Endodermal cell (in vitro differentiated cells): Measurements from ENCODE around the gene RAI14. TPM values are rescaled to one million over a fixed set of nuclear protein-coding genes. Genes with fewer than 3 reads are reported as not detected.

Experiments
- DNase-seq: peaks from one replicate; pipeline ENCODE4 v3.0.0-alpha.2; 2017
- H3K27ac ChIP-seq: 2 replicates; pipeline ENCODE4 v1.5.1; 2013; ENCODE audit warnings: mild to moderate bottlenecking, low read depth, low read length, moderate library complexity
- H3K27me3 ChIP-seq: 2 replicates; pipeline ENCODE4 v1.6.1; 2013; ENCODE audit warnings: mild to moderate bottlenecking, low read length, moderate library complexity; ENCODE audit not compliant: insufficient read depth, control insufficient read depth, poor library complexity, severe bottlenecking
- H3K36me3 ChIP-seq: 2 replicates; pipeline ENCODE4 v1.7.0; 2013; ENCODE audit warnings: mild to moderate bottlenecking, low read length, moderate library complexity; ENCODE audit not compliant: control insufficient read depth, insufficient read depth
- H3K4me1 ChIP-seq: one replicate; pipeline ENCODE4 v1.7.0; 2013; ENCODE audit warnings: low read length; ENCODE audit not compliant: control insufficient read depth, insufficient read depth
- H3K4me3 ChIP-seq: 2 replicates; pipeline ENCODE4 v1.5.1; 2013; ENCODE audit warnings: mild to moderate bottlenecking, low read length, moderate library complexity
- H3K9ac ChIP-seq: 2 replicates; pipeline ENCODE4 v1.6.1; 2013; ENCODE audit warnings: mild to moderate bottlenecking, low read length, moderate library complexity; ENCODE audit not compliant: poor library complexity, severe bottlenecking; ENCODE audit errors: extremely low read depth
- H3K9me3 ChIP-seq: 2 replicates; pipeline ENCODE4 v1.6.1; 2013; ENCODE audit warnings: mild to moderate bottlenecking, low read length, moderate library complexity; ENCODE audit not compliant: control insufficient read depth
- H3K27ac Mint-ChIP-seq: 2 replicates; pipeline ENCODE4 v1.8.0; 2020; ENCODE audit warnings: mixed read lengths
- H3K27me3 Mint-ChIP-seq: 2 replicates; pipeline ENCODE4 v1.8.0; 2021; ENCODE audit warnings: mild to moderate bottlenecking, mixed read lengths; ENCODE audit not compliant: insufficient read depth
- H3K36me3 Mint-ChIP-seq: 2 replicates; pipeline ENCODE4 v1.8.0; 2020; ENCODE audit warnings: low read depth, mixed read lengths
- H3K4me1 Mint-ChIP-seq: 2 replicates; pipeline ENCODE4 v1.8.0; 2020; ENCODE audit warnings: mixed read lengths
- H3K4me3 Mint-ChIP-seq: 2 replicates; pipeline ENCODE4 v1.8.0; 2020; ENCODE audit warnings: mild to moderate bottlenecking, moderate library complexity, mixed read lengths
- H3K9me3 Mint-ChIP-seq: 2 replicates; pipeline ENCODE4 v1.8.0; 2020; ENCODE audit warnings: mild to moderate bottlenecking, mixed read lengths
- CTCF ChIP-seq: fragments of 200-600 bp; sonication (generic); conservative IDR thresholded peaks from 2 replicates; pipeline ENCODE4 v1.5.0; 2021; ENCODE audit warnings: antibody characterized with exemption, mild to moderate bottlenecking
- WGBS, 2 experiments: methylation state at CpG; one replicate each; pipeline versions ENCODE4 v1.1.5 to v1.1.7; 2013; ENCODE audit warnings: missing lambda C conversion rate in 2 of 2, mixed read lengths in 1 of 2; ENCODE audit not compliant: insufficient coverage in 1 of 2, insufficient read length in 1 of 2; 5-methylcytosine and 5-hydroxymethylcytosine counted together
- total RNA-seq, 2 donors: library from RNA; stranded (reverse); fragmentation: NEBNext Ultra II Directional in 1 of 2; extraction: Animal tissue kit (Norgen Biotek cat#: 25700) in 1 of 2; gene quantifications; 2 replicates in 1 of 2; 3 replicates in 1 of 2; pipeline ENCODE4 v1.2.1, GENCODE V29; 2021

Gene RAI14
- total RNA-seq, 2 donors from 2014 or later: 66.6 to 87.5 TPM

- Histone ChIP-seq H3K9me3 (no peaks in the 10 kb centered on the region), H3K9ac (no peak overlapping the region), H3K27me3 (no peaks in the 10 kb centered on the region), H3K36me3 (peaks cover 71% of the 10 kb centered on the region), H3K27ac (no peak overlapping the region), H3K4me1 (no peaks in the 10 kb centered on the region), H3K4me3 (no peak overlapping the region)
- no peak for DNase-seq
- no peak overlapping the region for H3K27ac Mint-ChIP-seq
- 94 to 100% methylated on average over 2 to 3 of the region's 3 CpGs for WGBS, 2 experiments
- H3K9me3 Mint-ChIP-seq: no peaks in the 10 kb centered on the region
- H3K36me3 Mint-ChIP-seq: peaks cover 38% of the 10 kb centered on the region
- no peaks in the 10 kb centered on the region for H3K4me1 Mint-ChIP-seq
- TF ChIP-seq CTCF: no peak
- H3K4me3 Mint-ChIP-seq: no peak overlapping the region
- H3K27me3 Mint-ChIP-seq: no peaks in the 10 kb centered on the region
Observed at GRCh38 chr5:34818717-34819116, 162.6 kb downstream of the RAI14 start.

GRCh38 chr5:34820593-34820992 lies 164.5 kb downstream of the RAI14 start:
- no peak for TF ChIP-seq CTCF
- H3K9ac ChIP-seq: no peak overlapping the region

GRCh38 chr5:34822956-34823715 lies 167.0 kb downstream of the RAI14 start:
- H3K27me3 Mint-ChIP-seq: no peaks in the 10 kb centered on the region
- Histone ChIP-seq H3K4me3 (no peak overlapping the region), H3K27ac (no peak overlapping the region), H3K36me3 (peaks cover 78% of the 10 kb centered on the region), H3K9me3 (no peaks in the 10 kb centered on the region), H3K9ac (no peak overlapping the region), H3K27me3 (no peaks in the 10 kb centered on the region), H3K4me1 (no peaks in the 10 kb centered on the region)
- no peak for DNase-seq
- peaks cover 60% of the 10 kb centered on the region for H3K36me3 Mint-ChIP-seq
- 95 to 98% methylated on average over 8 of the region's 8 CpGs for WGBS, 2 experiments
- TF ChIP-seq CTCF: no peak
- H3K9me3 Mint-ChIP-seq: no peaks in the 10 kb centered on the region
- no peaks in the 10 kb centered on the region for H3K4me1 Mint-ChIP-seq
- H3K27ac Mint-ChIP-seq: no peak overlapping the region
- no peak overlapping the region for H3K4me3 Mint-ChIP-seq

More at GRCh38 chr5:34820593-34820992, 164.5 kb downstream of the RAI14 start:
- no peak overlapping the region for H3K4me3 Mint-ChIP-seq
- no peaks in the 10 kb centered on the region for H3K4me1 Mint-ChIP-seq
- H3K4me3 ChIP-seq: no peak overlapping the region
- no peak overlapping the region for H3K27ac Mint-ChIP-seq
- peaks cover 69% of the 10 kb centered on the region for H3K36me3 ChIP-seq
- H3K27me3 Mint-ChIP-seq: no peaks in the 10 kb centered on the region
- no peaks in the 10 kb centered on the region for H3K9me3 Mint-ChIP-seq
- no peaks in the 10 kb centered on the region for H3K27me3 ChIP-seq
- no peaks in the 10 kb centered on the region for H3K4me1 ChIP-seq
- H3K36me3 Mint-ChIP-seq: peaks cover 45% of the 10 kb centered on the region
- no peaks in the 10 kb centered on the region for H3K9me3 ChIP-seq
- WGBS, 2 experiments: 91 to 100% methylated on average over 1 of the region's 1 CpG
- DNase-seq: no peak
- no peak overlapping the region for H3K27ac ChIP-seq
